Neural cell (in vitro differentiated cells): Measurements from ENCODE around the gene BLNK.

ENCODE experiments used
- SMC3 ChIP-seq: fragments of 450-650 bp; conservative IDR thresholded peaks from 2 replicates; pipeline ENCODE4 v1.6.1; 2014; ENCODE audit warnings: antibody characterized with exemption, mild to moderate bottlenecking, moderate library complexity; ENCODE audit not compliant: poor library complexity
- TF ChIP-seq, protein P1 (sequence below): fragments of 450-650 bp; IDR thresholded peaks from 2 replicates; pipeline ENCODE4 v1.5.1; 2014; ENCODE audit warnings: antibody characterized with exemption, mild to moderate bottlenecking, moderate library complexity; ENCODE audit not compliant: poor library complexity, severe bottlenecking

GRCh38 chr10:96267234-96267705 is 4.1 kb downstream of the BLNK start:
- TF ChIP-seq SMC3 = no peak
- TF ChIP-seq, protein P1, sequence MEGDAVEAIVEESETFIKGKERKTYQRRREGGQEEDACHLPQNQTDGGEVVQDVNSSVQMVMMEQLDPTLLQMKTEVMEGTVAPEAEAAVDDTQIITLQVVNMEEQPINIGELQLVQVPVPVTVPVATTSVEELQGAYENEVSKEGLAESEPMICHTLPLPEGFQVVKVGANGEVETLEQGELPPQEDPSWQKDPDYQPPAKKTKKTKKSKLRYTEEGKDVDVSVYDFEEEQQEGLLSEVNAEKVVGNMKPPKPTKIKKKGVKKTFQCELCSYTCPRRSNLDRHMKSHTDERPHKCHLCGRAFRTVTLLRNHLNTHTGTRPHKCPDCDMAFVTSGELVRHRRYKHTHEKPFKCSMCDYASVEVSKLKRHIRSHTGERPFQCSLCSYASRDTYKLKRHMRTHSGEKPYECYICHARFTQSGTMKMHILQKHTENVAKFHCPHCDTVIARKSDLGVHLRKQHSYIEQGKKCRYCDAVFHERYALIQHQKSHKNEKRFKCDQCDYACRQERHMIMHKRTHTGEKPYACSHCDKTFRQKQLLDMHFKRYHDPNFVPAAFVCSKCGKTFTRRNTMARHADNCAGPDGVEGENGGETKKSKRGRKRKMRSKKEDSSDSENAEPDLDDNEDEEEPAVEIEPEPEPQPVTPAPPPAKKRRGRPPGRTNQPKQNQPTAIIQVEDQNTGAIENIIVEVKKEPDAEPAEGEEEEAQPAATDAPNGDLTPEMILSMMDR = no peak
